GM23338 (cell line): ENCODE data around the gene STIP1. TPM values are rescaled to one million over a fixed set of nuclear protein-coding genes. Genes with fewer than 3 reads are reported as not detected.

Experiments
- ATAC-seq: fragments of 200-7000 bp; cut with Tn5 transposase; 3 replicates; pipeline ENCODE4 v1.9.1; 2020
- DNase-seq: peaks from one replicate; pipeline ENCODE4 v3.0.0-alpha.2; 2015; ENCODE audit warnings: low spot score
- H2AFZ ChIP-seq: fragments of 200-600 bp; sonication (generic); 2 replicates; pipeline ENCODE4 v1.8.0; 2016; ENCODE audit warnings: antibody characterized with exemption, mild to moderate bottlenecking, moderate library complexity
- H3F3A ChIP-seq: fragments of 200-600 bp; sonication (generic); replicated peaks from 2 replicates; pipeline ENCODE4 v1.8.0; 2017; ENCODE audit warnings: antibody characterized with exemption, mixed run types, low read depth
- H3K27ac ChIP-seq: fragments of 200-600 bp; sonication (generic); 2 replicates; pipeline ENCODE4 v1.6.1; 2016; ENCODE audit warnings: low read depth
- H3K27me3 ChIP-seq: fragments of 200-600 bp; sonication (generic); 2 replicates; pipeline ENCODE4 v1.8.0; 2016; ENCODE audit warnings: mild to moderate bottlenecking, mixed run types, moderate library complexity; ENCODE audit not compliant: insufficient read depth
- H3K36me3 ChIP-seq: fragments of 200-600 bp; sonication (generic); 2 replicates; pipeline ENCODE4 v1.8.0; 2016; ENCODE audit warnings: mild to moderate bottlenecking; ENCODE audit not compliant: insufficient read depth
- H3K4me1 ChIP-seq: fragments of 200-600 bp; sonication (generic); 2 replicates; pipeline ENCODE4 v1.8.0; 2016; ENCODE audit warnings: mild to moderate bottlenecking, moderate library complexity; ENCODE audit not compliant: insufficient read depth
- H3K4me2 ChIP-seq: fragments of 200-600 bp; sonication (generic); 2 replicates; pipeline ENCODE4 v1.7.1; 2017; ENCODE audit warnings: mixed run types
- H3K4me3 ChIP-seq: fragments of 200-600 bp; sonication (generic); 2 replicates; pipeline ENCODE4 v1.6.1; 2016; ENCODE audit warnings: mixed run types
- H3K79me2 ChIP-seq: fragments of 200-600 bp; sonication (generic); replicated peaks from 2 replicates; pipeline ENCODE4 v1.8.0; 2017; ENCODE audit warnings: mild to moderate bottlenecking; ENCODE audit not compliant: insufficient read depth
- H3K9me2 ChIP-seq: fragments of 200-600 bp; sonication (generic); 2 replicates; pipeline ENCODE4 v1.8.0; 2017; ENCODE audit not compliant: insufficient read depth
- H4K20me1 ChIP-seq: fragments of 200-600 bp; sonication (generic); replicated peaks from 2 replicates; pipeline ENCODE4 v1.8.0; 2017; ENCODE audit warnings: mild to moderate bottlenecking; ENCODE audit not compliant: insufficient read depth
- H3K27ac Mint-ChIP-seq: 2 replicates; pipeline ENCODE4 v1.8.0; 2020; ENCODE audit warnings: inconsistent platforms, mild to moderate bottlenecking, moderate library complexity, mixed read lengths
- H3K27me3 Mint-ChIP-seq: 3 replicates; pipeline ENCODE4 v1.8.0; 2022; ENCODE audit warnings: low read depth, mild to moderate bottlenecking, moderate library complexity, mixed read lengths, inconsistent platforms; ENCODE audit not compliant: insufficient read depth, poor library complexity
- H3K36me3 Mint-ChIP-seq: 3 replicates; pipeline ENCODE4 v1.8.0; 2021; ENCODE audit warnings: low read depth, mild to moderate bottlenecking, inconsistent platforms, moderate library complexity, mixed read lengths
- H3K4me1 Mint-ChIP-seq: 3 replicates; pipeline ENCODE4 v1.8.0; 2020; ENCODE audit warnings: mild to moderate bottlenecking, inconsistent platforms, mixed read lengths
- H3K4me3 Mint-ChIP-seq: 3 replicates; pipeline ENCODE4 v1.8.0; 2021; ENCODE audit warnings: moderate library complexity, mild to moderate bottlenecking, inconsistent platforms, mixed read lengths
- H3K9me3 Mint-ChIP-seq: 3 replicates; pipeline ENCODE4 v1.8.0; 2020; ENCODE audit warnings: moderate library complexity, mild to moderate bottlenecking, inconsistent platforms, mixed read lengths
- ETS1 ChIP-seq: IDR thresholded peaks from 2 replicates; pipeline ENCODE4 v1.6.1; 2016; ENCODE audit warnings: antibody characterized with exemption
- NANOG ChIP-seq: IDR thresholded peaks from 2 replicates; pipeline ENCODE4 v1.6.1; 2016; ENCODE audit warnings: antibody characterized with exemption, borderline replicate concordance
- REST ChIP-seq: IDR thresholded peaks from one replicate; pipeline ENCODE4 v1.6.1; 2018; ENCODE audit warnings: antibody characterized with exemption; ENCODE audit not compliant: unreplicated experiment
- ZNF114 ChIP-seq: fragments of 250-450 bp; sonication (Bioruptor Pico); IDR thresholded peaks from 2 replicates; pipeline ENCODE4 v1.5.0; 2020; ENCODE audit warnings: mild to moderate bottlenecking, moderate library complexity
- ZNF462 ChIP-seq: fragments of 250-450 bp; sonication (Bioruptor Pico); IDR thresholded peaks from 2 replicates; pipeline ENCODE4 v1.5.0; 2020; ENCODE audit warnings: mild to moderate bottlenecking, moderate library complexity
- polyA plus RNA-seq: library from polyadenylated mRNA; unstranded; fragments of >200 nt; fragmentation: Nextera tagmentation; extraction: Ambion mirVana; gene quantifications from 2 replicates; pipeline ENCODE4 v1.2.1, GENCODE V29; 2016
- total RNA-seq: library from RNA; depleted of rRNA; stranded (reverse); fragments of >200 nt; shearing (Covaris generic); gene quantifications from 2 replicates; pipeline ENCODE4 v1.2.3, GENCODE V29; 2014

STIP1 gene
- total and polyA plus RNA-seq, 2 experiments from 2014 or later: 213 to 351 TPM

DNA sequence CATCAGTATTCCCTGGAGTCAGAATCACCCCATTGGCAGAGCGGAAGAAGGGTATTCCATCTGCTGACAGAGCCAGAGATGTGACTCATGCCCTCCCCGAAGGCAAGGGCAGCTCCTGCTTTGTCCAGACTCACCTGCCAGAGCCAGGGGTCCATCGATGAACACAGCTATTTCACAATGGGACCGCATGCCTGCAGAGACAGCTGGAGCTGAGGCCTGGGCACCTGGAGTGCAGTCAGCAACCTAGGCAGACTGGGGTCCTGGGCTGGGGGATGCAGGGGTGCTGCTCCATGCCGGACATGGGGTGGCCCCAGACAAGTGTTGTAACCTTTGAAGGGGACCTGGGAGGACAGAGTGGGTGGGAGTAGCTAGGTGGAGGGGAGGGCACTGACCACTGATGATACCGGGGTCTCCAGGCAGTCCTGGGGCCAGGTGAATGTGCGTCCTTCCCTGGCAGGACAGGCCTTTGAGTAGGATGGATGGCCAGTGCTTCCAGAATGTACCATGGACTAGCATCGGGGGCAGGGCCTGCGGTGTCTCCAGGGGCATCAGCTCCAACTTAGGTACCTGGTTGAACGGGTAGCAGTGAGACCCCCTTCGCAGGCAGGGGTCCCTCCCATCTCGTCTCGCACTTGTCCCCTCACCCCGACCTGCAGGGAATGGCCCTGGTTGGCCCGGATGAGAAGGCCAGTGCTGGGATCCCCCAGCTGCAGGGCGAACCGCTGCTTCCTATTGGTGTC lies 38.4 kb downstream of the STIP1 start:
- Histone ChIP-seq H3K36me3 (no peaks in the 10 kb centered on the region; the same call in 1 of the 2 replicates), H3K4me1 (no peaks in the 10 kb centered on the region; the same call in 1 of the 2 replicates), H3K4me2 (no peak overlapping the region), H2AFZ (no peak overlapping the region), H3K27me3 (no peaks in the 10 kb centered on the region), H3K9me2 (no peaks in the 10 kb centered on the region), H3F3A (0 out of 2 replicates have a peak, but pooled peaks cover 3% of the 10 kb centered on the region), H3K4me3 (no peak overlapping the region), H3K79me2 (no peaks in the 10 kb centered on the region; the same call in 1 of the 2 replicates), H4K20me1 (no peaks in the 10 kb centered on the region), H3K27ac (no peak overlapping the region)
- Mint-ChIP-seq H3K4me3 (peak overlapping the region; percentile 89; the same call in 2 of the 3 replicates), H3K36me3 (no peaks in the 10 kb centered on the region), H3K27ac (no peak overlapping the region), H3K4me1 (peaks cover 9% of the 10 kb centered on the region), H3K9me3 (no peaks in the 10 kb centered on the region), H3K27me3 (peaks cover 4% of the 10 kb centered on the region)
- DNase-seq (no peak), ATAC-seq (no peak)
- no peak for TF ChIP-seq ZNF462 (CRISPR knock-in tag)
- no peak for TF ChIP-seq ZNF114 (CRISPR knock-in tag)
- TF ChIP-seq REST: no peak
- TF ChIP-seq ETS1: no peak
- no peak for TF ChIP-seq NANOG
